Glutamatergic neuron (in vitro differentiated cells): ENCODE data around the gene ZBTB33. TPM values are rescaled to one million over a fixed set of nuclear protein-coding genes. Genes with fewer than 3 reads are reported as not detected.

Experiments
- DNase-seq: peaks from one replicate; pipeline ENCODE4 v3.0.0; 2022
- H3K27ac Mint-ChIP-seq: one replicate; pipeline ENCODE4 v1.8.0; 2020; ENCODE audit warnings: mild to moderate bottlenecking, mixed read lengths, inconsistent platforms; ENCODE audit not compliant: unreplicated experiment
- H3K27me3 Mint-ChIP-seq: one replicate; pipeline ENCODE4 v1.8.0; 2020; ENCODE audit warnings: mild to moderate bottlenecking, moderate library complexity, mixed read lengths, inconsistent platforms; ENCODE audit not compliant: unreplicated experiment
- H3K36me3 Mint-ChIP-seq: one replicate; pipeline ENCODE4 v1.8.0; 2020; ENCODE audit warnings: mild to moderate bottlenecking, mixed read lengths, inconsistent platforms; ENCODE audit not compliant: unreplicated experiment
- H3K4me1 Mint-ChIP-seq: one replicate; pipeline ENCODE4 v1.8.0; 2020; ENCODE audit warnings: mild to moderate bottlenecking, low read depth, mixed read lengths, inconsistent platforms; ENCODE audit not compliant: unreplicated experiment
- H3K4me3 Mint-ChIP-seq: one replicate; pipeline ENCODE4 v1.8.0; 2020; ENCODE audit warnings: mild to moderate bottlenecking, mixed read lengths, inconsistent platforms; ENCODE audit not compliant: unreplicated experiment
- H3K9me3 Mint-ChIP-seq: one replicate; pipeline ENCODE4 v1.8.0; 2020; ENCODE audit warnings: mild to moderate bottlenecking, moderate library complexity, mixed read lengths, inconsistent platforms; ENCODE audit not compliant: unreplicated experiment
- total RNA-seq: library from RNA; stranded (reverse); fragmentation: NEBNext Ultra II Directional; extraction: Animal tissue kit (Norgen Biotek cat#: 25700); gene quantifications from one replicate; pipeline ENCODE4 v1.2.1, GENCODE V29; 2021; ENCODE audit not compliant: unreplicated experiment
- TF ChIP-seq, protein P1 (sequence below): fragments of 200-600 bp; sonication (generic); IDR thresholded peaks from one replicate; pipeline ENCODE4 v1.5.0; 2021; ENCODE audit not compliant: partially characterized antibody, unreplicated experiment

Gene ZBTB33
- total RNA-seq, 1 donor from 2014 or later, result 24.3 TPM

DNA sequence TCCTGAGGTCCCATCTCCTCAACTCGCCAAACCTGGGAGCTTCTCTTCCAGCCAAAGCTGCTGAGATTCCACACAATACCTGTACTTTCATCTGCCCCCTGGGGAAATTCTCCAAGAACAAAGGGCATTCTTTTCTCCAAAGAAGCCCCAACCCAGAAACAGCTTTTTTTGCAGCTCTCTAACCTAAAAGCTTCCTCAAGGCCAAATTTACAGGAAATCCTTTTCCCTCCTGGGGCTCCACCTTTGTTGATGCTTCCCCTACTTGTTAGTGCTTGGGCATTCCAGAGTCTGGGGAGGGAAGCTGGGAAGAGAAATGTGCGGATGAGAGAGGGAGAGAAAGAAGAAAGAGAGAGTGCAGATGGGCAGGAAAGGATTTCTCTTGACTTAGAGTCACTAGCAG is 24.3 kb downstream of the ZBTB33 start:
- Mint-ChIP-seq H3K4me1 (no peaks in the 10 kb centered on the region), H3K27ac (no peak overlapping the region), H3K4me3 (no peak overlapping the region), H3K36me3 (no peaks in the 10 kb centered on the region), H3K27me3 (no peaks in the 10 kb centered on the region), H3K9me3 (no peaks in the 10 kb centered on the region)
- DNase-seq, result no peak
- TF ChIP-seq, protein P1, sequence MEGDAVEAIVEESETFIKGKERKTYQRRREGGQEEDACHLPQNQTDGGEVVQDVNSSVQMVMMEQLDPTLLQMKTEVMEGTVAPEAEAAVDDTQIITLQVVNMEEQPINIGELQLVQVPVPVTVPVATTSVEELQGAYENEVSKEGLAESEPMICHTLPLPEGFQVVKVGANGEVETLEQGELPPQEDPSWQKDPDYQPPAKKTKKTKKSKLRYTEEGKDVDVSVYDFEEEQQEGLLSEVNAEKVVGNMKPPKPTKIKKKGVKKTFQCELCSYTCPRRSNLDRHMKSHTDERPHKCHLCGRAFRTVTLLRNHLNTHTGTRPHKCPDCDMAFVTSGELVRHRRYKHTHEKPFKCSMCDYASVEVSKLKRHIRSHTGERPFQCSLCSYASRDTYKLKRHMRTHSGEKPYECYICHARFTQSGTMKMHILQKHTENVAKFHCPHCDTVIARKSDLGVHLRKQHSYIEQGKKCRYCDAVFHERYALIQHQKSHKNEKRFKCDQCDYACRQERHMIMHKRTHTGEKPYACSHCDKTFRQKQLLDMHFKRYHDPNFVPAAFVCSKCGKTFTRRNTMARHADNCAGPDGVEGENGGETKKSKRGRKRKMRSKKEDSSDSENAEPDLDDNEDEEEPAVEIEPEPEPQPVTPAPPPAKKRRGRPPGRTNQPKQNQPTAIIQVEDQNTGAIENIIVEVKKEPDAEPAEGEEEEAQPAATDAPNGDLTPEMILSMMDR, result no peak

DNA sequence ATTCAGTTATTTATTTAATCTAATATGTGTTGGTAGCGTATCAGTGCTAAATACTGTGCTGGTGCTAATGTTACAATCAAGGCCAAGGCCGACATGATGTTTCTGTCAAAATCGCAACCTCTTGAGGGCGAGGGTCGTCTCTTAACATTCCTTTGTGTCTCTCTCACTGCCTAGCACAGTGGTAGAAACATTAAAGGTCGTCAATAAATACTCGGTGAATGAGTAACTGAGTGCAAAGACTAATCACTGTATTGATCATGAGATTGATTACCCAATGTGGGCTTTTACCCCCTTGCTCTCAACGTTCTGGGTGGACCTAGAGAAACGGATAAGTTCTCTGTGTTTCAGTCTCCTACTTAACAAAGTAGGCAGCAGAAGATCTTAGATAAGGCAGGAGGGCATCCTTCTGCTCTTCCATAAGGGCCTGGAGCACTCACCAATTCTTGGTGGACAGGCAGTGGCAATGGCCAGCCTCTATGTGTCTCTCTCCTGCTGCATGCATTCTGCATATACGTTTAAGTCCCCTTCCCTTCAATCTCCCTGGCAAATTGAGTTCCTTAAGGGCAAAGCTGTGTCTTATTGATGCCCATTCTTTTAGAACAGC is 30.5 kb downstream of the ZBTB33 start:
- H3K4me3 Mint-ChIP-seq, result no peak overlapping the region
- H3K36me3 Mint-ChIP-seq, result peaks cover 6% of the 10 kb centered on the region
- DNase-seq, result no peak
- TF ChIP-seq, protein P1, result no peak
- no peaks in the 10 kb centered on the region for H3K4me1 Mint-ChIP-seq
- peaks cover 7% of the 10 kb centered on the region for H3K27me3 Mint-ChIP-seq
- no peak overlapping the region for H3K27ac Mint-ChIP-seq
- peaks cover 3% of the 10 kb centered on the region for H3K9me3 Mint-ChIP-seq

DNA sequence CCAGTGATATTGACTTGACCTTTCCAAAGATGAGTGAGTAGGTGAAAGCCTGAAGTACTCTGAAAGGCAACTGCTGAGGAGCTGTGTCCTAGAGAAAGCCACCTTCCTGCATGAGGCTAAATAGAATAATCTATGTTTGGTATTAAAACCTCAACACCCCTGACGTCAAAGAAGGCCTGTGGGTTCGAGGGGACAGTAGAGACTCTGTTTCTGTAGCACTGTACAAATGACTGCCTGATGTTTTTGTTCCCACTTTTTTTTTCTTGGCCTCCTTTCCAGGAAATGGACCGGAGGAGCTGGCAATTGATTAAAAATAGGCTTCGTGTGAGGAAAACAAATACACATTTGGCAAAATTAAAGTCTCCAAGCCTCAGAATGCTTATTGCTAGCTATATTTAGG is 31.1 kb downstream of the ZBTB33 start:
- no peak overlapping the region for H3K4me3 Mint-ChIP-seq
- peaks cover 6% of the 10 kb centered on the region for H3K36me3 Mint-ChIP-seq
- DNase-seq, result no peak
- peaks cover 7% of the 10 kb centered on the region for H3K27me3 Mint-ChIP-seq
- TF ChIP-seq, protein P1, result no peak
- no peak overlapping the region for H3K27ac Mint-ChIP-seq
- peaks cover 3% of the 10 kb centered on the region for H3K9me3 Mint-ChIP-seq
- H3K4me1 Mint-ChIP-seq, result no peaks in the 10 kb centered on the region

DNA sequence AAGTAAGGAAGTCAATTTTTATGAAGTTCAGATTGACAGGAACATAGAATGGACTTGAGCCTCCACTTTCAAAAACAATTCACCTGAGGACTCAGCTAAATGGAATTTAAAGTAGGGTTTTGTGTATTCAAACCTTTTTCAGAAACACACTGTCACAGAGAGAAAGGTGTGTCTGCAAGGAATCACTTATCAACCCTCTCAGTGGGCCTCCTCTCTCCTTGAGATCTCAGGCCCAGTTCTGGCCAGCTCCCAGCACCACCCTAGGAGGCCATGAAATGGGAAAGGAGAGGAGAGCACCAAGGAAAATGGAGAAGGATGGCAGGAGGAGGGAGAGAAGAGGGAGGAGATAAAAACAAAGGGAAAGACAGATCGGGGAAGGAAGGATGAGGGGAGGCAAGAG is 32.1 kb downstream of the ZBTB33 start:
- no peak overlapping the region for H3K27ac Mint-ChIP-seq
- H3K9me3 Mint-ChIP-seq, result peaks cover 3% of the 10 kb centered on the region
- H3K36me3 Mint-ChIP-seq, result peaks cover 6% of the 10 kb centered on the region
- peaks cover 7% of the 10 kb centered on the region for H3K27me3 Mint-ChIP-seq
- H3K4me3 Mint-ChIP-seq, result no peak overlapping the region
- no peak for DNase-seq
- TF ChIP-seq, protein P1, result no peak
- peaks cover 4% of the 10 kb centered on the region for H3K4me1 Mint-ChIP-seq

DNA sequence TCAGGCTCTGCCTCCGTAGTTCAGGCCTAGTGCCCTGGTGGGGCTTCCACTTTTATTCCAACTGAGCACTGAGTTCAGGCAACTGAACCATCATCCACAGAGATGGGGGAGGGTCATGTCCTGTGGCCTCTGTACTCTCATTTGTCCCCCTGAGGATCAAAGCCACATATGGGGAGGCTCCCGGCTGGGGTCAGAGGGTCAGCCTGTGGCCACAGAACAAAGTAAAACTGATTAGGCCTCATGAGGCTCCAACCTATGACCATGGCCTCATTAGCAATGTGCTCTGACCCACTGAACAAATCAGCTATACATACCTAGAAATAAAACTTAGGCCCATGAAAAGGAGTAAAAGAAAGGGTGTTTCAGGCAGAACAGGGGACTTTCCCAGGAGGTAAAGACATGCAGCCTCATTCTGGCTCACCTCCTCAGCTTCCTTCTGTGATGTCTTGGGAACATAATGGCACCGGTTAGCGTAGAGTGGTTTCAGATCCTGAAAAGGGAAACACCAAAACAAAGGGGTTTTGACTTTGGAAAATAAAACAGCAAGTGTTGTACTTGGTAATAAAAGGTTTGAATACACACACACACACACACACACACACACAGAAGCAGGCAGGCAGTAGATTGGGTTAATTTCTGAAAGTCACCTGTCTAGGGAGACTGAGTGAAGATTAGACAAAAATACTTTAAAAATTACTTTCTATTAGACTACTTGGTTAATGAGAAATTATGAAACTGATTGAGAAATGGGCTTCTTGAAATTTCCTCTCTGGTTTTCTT is 36.3 kb downstream of the ZBTB33 start:
- Mint-ChIP-seq H3K9me3 (peaks cover 3% of the 10 kb centered on the region), H3K36me3 (peaks cover 6% of the 10 kb centered on the region), H3K27ac (no peak overlapping the region), H3K4me3 (no peak overlapping the region), H3K27me3 (peaks cover 8% of the 10 kb centered on the region), H3K4me1 (peaks cover 4% of the 10 kb centered on the region)
- TF ChIP-seq, protein P1, result no peak
- no peak for DNase-seq
